ENCODE measurements around the gene CDKN2B. TPM values are rescaled to one million over a fixed set of nuclear protein-coding genes. Genes with fewer than 3 reads are reported as not detected.
"Not testable (repeated sequence)": the region's sequence is repeated elsewhere in the genome, so short reads cannot be mapped to it uniquely, and the experiment has no call there.

The CDKN2B gene
- total RNA-seq, result 1 to 10 TPM in 1 of 2 experiments, under 1 TPM in 1; 0.93 to 5.9 TPM

- no peak within 1 kb of the TSS for H3K27ac Mint-ChIP-seq
- peak; percentile 84 for DNase-seq
- H3K27me3 Mint-ChIP-seq, result peaks cover 55% of the 10 kb centered on the region
- peaks cover 10% of the 10 kb centered on the region for H3K36me3 Mint-ChIP-seq
- CTCF ChIA-PET, result interaction anchor here (0.7 to 5.9 kb wide), 52 partner anchors 10 to 301 kb away, joined by 3 to 72 read pairs (median 6); partner anchors contain the start of genes CDKN2A and CDKN2B-AS1
- H3K9me3 Mint-ChIP-seq (ENCODE audit: low read depth), result no peaks in the 10 kb centered on the region
- peak; percentile 86 for ATAC-seq
- peak within 1 kb of the TSS; percentile 81 for H3K4me3 Mint-ChIP-seq
- peaks cover 30% of the 10 kb centered on the region for H3K4me1 Mint-ChIP-seq
Observed at GRCh38 chr9:22008717-22009505, at the start of gene CDKN2B. TSS of gene CDKN2B (minus strand) at chr9:22009305. CDS start at chr9:22008953, 352 bp downstream.

- not testable (repeated sequence) for H3K27ac Mint-ChIP-seq; H3K4me3 Mint-ChIP-seq; H3K9me3 Mint-ChIP-seq (ENCODE audit: low read depth); ATAC-seq; DNase-seq
- Mint-ChIP-seq H3K36me3 (peaks cover 26% of the 10 kb centered on the region), H3K27me3 (peaks cover 15% of the 10 kb centered on the region), H3K4me1 (peaks cover 20% of the 10 kb centered on the region)
- CTCF ChIA-PET, result interaction anchor here (1.2 kb wide), 1 partner anchor 8 kb away, joined by 4 read pairs; no protein-coding TSS in a partner anchor
Observed at GRCh38 chr9:22057972-22058371, 48.9 kb upstream of the CDKN2B start.

- Mint-ChIP-seq H3K36me3 (peaks cover 27% of the 10 kb centered on the region), H3K27ac (no peak overlapping the region), H3K4me1 (peaks cover 35% of the 10 kb centered on the region), H3K9me3 (ENCODE audit: low read depth) (peaks cover 2% of the 10 kb centered on the region), H3K4me3 (no peak overlapping the region), H3K27me3 (peaks cover 9% of the 10 kb centered on the region)
- no peak for DNase-seq
- CTCF ChIA-PET, result interaction anchor here (0.8 to 1.9 kb wide), 3 partner anchors 40 to 182 kb away, joined by 3 to 4 read pairs (median 3); no protein-coding TSS in a partner anchor
- no peak for ATAC-seq
Observed at GRCh38 chr9:22056402-22056801, 47.3 kb upstream of the CDKN2B start.

- H3K27me3 Mint-ChIP-seq, result peaks cover 4% of the 10 kb centered on the region
- CTCF ChIA-PET, result interaction anchor here (1.2 to 2.6 kb wide), 4 partner anchors 15 to 64 kb away, joined by 3 to 20 read pairs (median 4); no protein-coding TSS in a partner anchor
- DNase-seq, result no peak
- no peak overlapping the region for H3K27ac Mint-ChIP-seq
- peaks cover 31% of the 10 kb centered on the region for H3K36me3 Mint-ChIP-seq
- no peak overlapping the region for H3K4me3 Mint-ChIP-seq
- ATAC-seq, result no peak
- H3K9me3 Mint-ChIP-seq (ENCODE audit: low read depth), result peaks cover 2% of the 10 kb centered on the region
- peaks cover 47% of the 10 kb centered on the region for H3K4me1 Mint-ChIP-seq
Observed at GRCh38 chr9:22055090-22055489, 46.0 kb upstream of the CDKN2B start.

GRCh38 chr9:22054529-22054928 is 45.4 kb upstream of the CDKN2B start:
- CTCF ChIA-PET, result interaction anchor here (0.7 to 2.6 kb wide), 8 partner anchors 9 to 65 kb away, joined by 3 to 20 read pairs (median 4); no protein-coding TSS in a partner anchor
- peaks cover 4% of the 10 kb centered on the region for H3K27me3 Mint-ChIP-seq
- no peak overlapping the region for H3K27ac Mint-ChIP-seq
- H3K4me1 Mint-ChIP-seq, result peaks cover 48% of the 10 kb centered on the region
- no peak overlapping the region for H3K4me3 Mint-ChIP-seq
- H3K36me3 Mint-ChIP-seq, result peaks cover 31% of the 10 kb centered on the region
- peaks cover 2% of the 10 kb centered on the region for H3K9me3 Mint-ChIP-seq (ENCODE audit: low read depth)
- no peak for DNase-seq
- no peak for ATAC-seq

GRCh38 chr9:22054076-22054475 is 45.0 kb upstream of the CDKN2B start:
- ATAC-seq (no peak), DNase-seq (no peak)
- CTCF ChIA-PET, result interaction anchor here (0.7 to 5.7 kb wide), 10 partner anchors 9 to 185 kb away, joined by 3 to 27 read pairs (median 4); partner anchors contain the start of gene CDKN2B
- H3K36me3 Mint-ChIP-seq, result peaks cover 31% of the 10 kb centered on the region
- H3K9me3 Mint-ChIP-seq (ENCODE audit: low read depth), result peaks cover 2% of the 10 kb centered on the region
- H3K27ac Mint-ChIP-seq, result no peak overlapping the region
- H3K4me1 Mint-ChIP-seq, result peaks cover 50% of the 10 kb centered on the region
- H3K4me3 Mint-ChIP-seq, result no peak overlapping the region
- H3K27me3 Mint-ChIP-seq, result peaks cover 4% of the 10 kb centered on the region

- Mint-ChIP-seq H3K4me1 (peaks cover 48% of the 10 kb centered on the region), H3K4me3 (no peak overlapping the region), H3K27me3 (peaks cover 6% of the 10 kb centered on the region), H3K36me3 (peaks cover 22% of the 10 kb centered on the region), H3K9me3 (ENCODE audit: low read depth) (peaks cover 1% of the 10 kb centered on the region), H3K27ac (peak overlapping the region; percentile 76)
- ATAC-seq, result no peak
- DNase-seq, result no peak
- CTCF ChIA-PET, result interaction anchor here (0.9 to 5.7 kb wide), 16 partner anchors 9 to 241 kb away, joined by 3 to 27 read pairs (median 4); partner anchors contain the start of gene CDKN2B
Observed at GRCh38 chr9:22053178-22053577, 44.1 kb upstream of the CDKN2B start.

- CTCF ChIA-PET, result interaction anchor here (0.9 to 5.7 kb wide), 16 partner anchors 9 to 241 kb away, joined by 3 to 27 read pairs (median 4); partner anchors contain the start of gene CDKN2B
- ATAC-seq, result peak; percentile 77
- DNase-seq, result peak; percentile 63
- H3K36me3 Mint-ChIP-seq, result peaks cover 20% of the 10 kb centered on the region
- peaks cover 7% of the 10 kb centered on the region for H3K27me3 Mint-ChIP-seq
- no peaks in the 10 kb centered on the region for H3K9me3 Mint-ChIP-seq (ENCODE audit: low read depth)
- peak overlapping the region; percentile 11 for H3K4me3 Mint-ChIP-seq
- peak overlapping the region; percentile 76 for H3K27ac Mint-ChIP-seq
- H3K4me1 Mint-ChIP-seq, result peaks cover 47% of the 10 kb centered on the region
Observed at GRCh38 chr9:22052376-22052945, 43.4 kb upstream of the CDKN2B start.

- H3K36me3 Mint-ChIP-seq, result peaks cover 14% of the 10 kb centered on the region
- H3K27me3 Mint-ChIP-seq, result peaks cover 20% of the 10 kb centered on the region
- H3K4me3 Mint-ChIP-seq, result peak overlapping the region; percentile 41
- CTCF ChIA-PET, result interaction anchor here (0.6 to 5.7 kb wide), 14 partner anchors 10 to 248 kb away, joined by 3 to 27 read pairs (median 4); partner anchors contain the start of genes CDKN2B, CDKN2B-AS1 and MTAP
- ATAC-seq (peak; percentile 85), DNase-seq (peak; percentile 77)
- H3K4me1 Mint-ChIP-seq, result peaks cover 50% of the 10 kb centered on the region
- no peaks in the 10 kb centered on the region for H3K9me3 Mint-ChIP-seq (ENCODE audit: low read depth)
- peak overlapping the region; percentile 85 for H3K27ac Mint-ChIP-seq
Observed at GRCh38 chr9:22050924-22051323, 41.8 kb upstream of the CDKN2B start.

- Mint-ChIP-seq H3K27ac (no peak overlapping the region), H3K4me3 (no peak overlapping the region), H3K36me3 (peaks cover 14% of the 10 kb centered on the region), H3K9me3 (ENCODE audit: low read depth) (no peaks in the 10 kb centered on the region), H3K4me1 (peaks cover 61% of the 10 kb centered on the region), H3K27me3 (peaks cover 20% of the 10 kb centered on the region)
- ATAC-seq (no peak), DNase-seq (no peak)
- CTCF ChIA-PET, result interaction anchor here (0.7 to 5.7 kb wide), 6 partner anchors 12 to 240 kb away, joined by 3 to 27 read pairs (median 8); partner anchors contain the start of gene CDKN2B
Observed at GRCh38 chr9:22049411-22049810, 40.3 kb upstream of the CDKN2B start.

- no peak for DNase-seq
- no peak for ATAC-seq
- Mint-ChIP-seq H3K4me1 (peaks cover 50% of the 10 kb centered on the region), H3K27ac (no peak overlapping the region), H3K4me3 (no peak overlapping the region), H3K27me3 (peaks cover 30% of the 10 kb centered on the region), H3K9me3 (ENCODE audit: low read depth) (no peaks in the 10 kb centered on the region), H3K36me3 (peaks cover 12% of the 10 kb centered on the region)
- CTCF ChIA-PET, result interaction anchor here (1.0 to 2.5 kb wide), 4 partner anchors 8 to 72 kb away, joined by 3 to 9 read pairs (median 4); no protein-coding TSS in a partner anchor
Observed at GRCh38 chr9:22047596-22047995, 38.5 kb upstream of the CDKN2B start.

GRCh38 chr9:22046243-22046885 is 37.3 kb upstream of the CDKN2B start:
- no peaks in the 10 kb centered on the region for H3K9me3 Mint-ChIP-seq (ENCODE audit: low read depth)

More at GRCh38 chr9:22046243-22046885, 37.3 kb upstream of the CDKN2B start:
- Mint-ChIP-seq H3K4me1 (peaks cover 38% of the 10 kb centered on the region), H3K27me3 (peaks cover 33% of the 10 kb centered on the region), H3K36me3 (peaks cover 10% of the 10 kb centered on the region), H3K27ac (no peak overlapping the region), H3K4me3 (no peak overlapping the region)
- no peak for DNase-seq
- CTCF ChIA-PET, result interaction anchor here (1.3 to 5.9 kb wide), 5 partner anchors 27 to 232 kb away, joined by 3 to 23 read pairs (median 5); partner anchors contain the start of gene CDKN2B
- ATAC-seq, result no peak
